Ovary (tissue), 9 donors: ENCODE data around the gene EID2. TPM values are rescaled to one million over a fixed set of nuclear protein-coding genes. Genes with fewer than 3 reads are reported as not detected.

Experiments used
- DNase-seq, 5 donors: peaks; one replicate each; pipeline ENCODE4 v3.0.0-alpha.2; 2019 to 2020
- H3K27ac ChIP-seq, 2 donors: fragments of 200-600 bp; one replicate each; pipeline versions ENCODE4 v1.5.1 to v1.8.0; 2019 to 2022
- H3K27me3 ChIP-seq: fragments of 200-600 bp; one replicate; pipeline ENCODE4 v1.8.0; 2022
- H3K36me3 ChIP-seq: fragments of 200-600 bp; sonication (generic); one replicate; pipeline ENCODE4 v1.5.1; 2019
- H3K4me1 ChIP-seq: one replicate; pipeline ENCODE4 v1.8.1; 2013; ENCODE audit warnings: mild to moderate bottlenecking, moderate library complexity; ENCODE audit not compliant: insufficient read depth
- H3K4me3 ChIP-seq: fragments of 200-600 bp; sonication (generic); one replicate; pipeline ENCODE4 v1.5.1; 2017
- H3K9me3 ChIP-seq, 2 donors: fragments of 200-600 bp in 1 of 2; sonication (generic) in 1 of 2; one replicate each; pipeline versions ENCODE4 v1.5.1 to v1.8.1; 2013 to 2019; ENCODE audit warnings: mild to moderate bottlenecking in 1 of 2, moderate library complexity in 1 of 2
- EP300 ChIP-seq: sonication (generic); formaldehyde crosslinking; IDR thresholded peaks from one replicate; pipeline ENCODE4 v1.6.1; 2017; ENCODE audit warnings: antibody characterized with exemption
- POLR2A ChIP-seq: fragments of 450-650 bp; IDR thresholded peaks from one replicate; pipeline ENCODE4 v1.6.1; 2017; ENCODE audit warnings: antibody characterized with exemption, mild to moderate bottlenecking, moderate library complexity
- WGBS, 3 donors: extraction: QIAGEN DNeasy Blood & Tissue Kit in 1 of 3; methylation state at CpG; one replicate each; pipeline versions ENCODE4 v1.1.5 to v1.1.7; 2013 to 2017; 5-methylcytosine and 5-hydroxymethylcytosine counted together
- intact Hi-C, 4 donors: fragments of 100-400 bp; cut with DNase I; formaldehyde crosslinking; loops; one replicate each; pipeline versions ENCODE4 v1.11.0 to v1.15.1; 2022 to 2023
- polyA plus RNA-seq, 2 donors: library from polyadenylated mRNA; stranded (reverse); fragments of 200-250 nt in 1 of 2; fragments of 350-450 nt in 1 of 2; fragmentation: Illumina TruSeq in 1 of 2; extraction: RNeasy Lipid Tissue Mini Kit (QIAGEN cat#74804) in 1 of 2; gene quantifications; one replicate each; pipeline ENCODE4 v1.2.3, GENCODE V29; 2013 to 2014
- total RNA-seq, 7 donors: library from RNA; depleted of rRNA in 2 of 7; stranded (reverse); fragments of >200 nt in 2 of 7; fragmentation: NEBNext Ultra II Directional in 3 of 7; extraction: Animal tissue kit (Norgen Biotek cat#: 25700) in 3 of 7; gene quantifications; one replicate each; pipeline versions ENCODE4 v1.1.0 to v1.2.4, GENCODE V29; 2016 to 2023
- TF ChIP-seq, protein P1 (sequence below), 3 donors: fragments of 450-650 bp in 2 of 3; fragments of 200-600 bp in 1 of 3; IDR thresholded peaks; one replicate each; pipeline versions ENCODE4 v1.5.1 to v1.8.0; 2016 to 2022; ENCODE audit warnings: antibody characterized with exemption in 3 of 3, mild to moderate bottlenecking in 1 of 3
- donor health status: DM: no; HTN: no; CAD: no; lungs with moderate emphysema.
- donor health status: DM: no; HTN: no; CAD: no.
- donor health status: Bipolar disorder and iron deficiency.
- donor health status: DM: yes; HTN: yes; CAD: no.
- donor health status: DM: no; HTN: no; CAD: no.
- donor health status: DM: yes; HTN: yes; CAD: no.

EID2 gene
- total and polyA plus RNA-seq, 9 donors, result 6.9 to 17.0 (median 13.1) TPM

GRCh38 chr19:39508629-39509028 is 31.3 kb downstream of the EID2 start:
- 89 to 92% (median 90%) methylated on average over 9 of the region's 9 CpGs for WGBS, 3 donors
- TF ChIP-seq EP300, result no peak
- TF ChIP-seq, protein P1, sequence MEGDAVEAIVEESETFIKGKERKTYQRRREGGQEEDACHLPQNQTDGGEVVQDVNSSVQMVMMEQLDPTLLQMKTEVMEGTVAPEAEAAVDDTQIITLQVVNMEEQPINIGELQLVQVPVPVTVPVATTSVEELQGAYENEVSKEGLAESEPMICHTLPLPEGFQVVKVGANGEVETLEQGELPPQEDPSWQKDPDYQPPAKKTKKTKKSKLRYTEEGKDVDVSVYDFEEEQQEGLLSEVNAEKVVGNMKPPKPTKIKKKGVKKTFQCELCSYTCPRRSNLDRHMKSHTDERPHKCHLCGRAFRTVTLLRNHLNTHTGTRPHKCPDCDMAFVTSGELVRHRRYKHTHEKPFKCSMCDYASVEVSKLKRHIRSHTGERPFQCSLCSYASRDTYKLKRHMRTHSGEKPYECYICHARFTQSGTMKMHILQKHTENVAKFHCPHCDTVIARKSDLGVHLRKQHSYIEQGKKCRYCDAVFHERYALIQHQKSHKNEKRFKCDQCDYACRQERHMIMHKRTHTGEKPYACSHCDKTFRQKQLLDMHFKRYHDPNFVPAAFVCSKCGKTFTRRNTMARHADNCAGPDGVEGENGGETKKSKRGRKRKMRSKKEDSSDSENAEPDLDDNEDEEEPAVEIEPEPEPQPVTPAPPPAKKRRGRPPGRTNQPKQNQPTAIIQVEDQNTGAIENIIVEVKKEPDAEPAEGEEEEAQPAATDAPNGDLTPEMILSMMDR (IDR thresholded peaks at IDR 0.05), result no peak
- TF ChIP-seq POLR2A, result no peak
- intact Hi-C loops, result no loop called here

GRCh38 chr19:39507715-39508364 is 32.1 kb downstream of the EID2 start:
- H3K36me3 ChIP-seq, result no peaks in the 10 kb centered on the region
- no peaks in the 10 kb centered on the region for H3K27me3 ChIP-seq
- intact Hi-C loops, result no loop called here
- no peak overlapping the region for H3K27ac ChIP-seq
- 30 to 35% (median 33%) methylated on average over 24 of the region's 24 CpGs for WGBS, 3 donors
- DNase-seq, result no peak
- no peak overlapping the region for H3K4me3 ChIP-seq
- H3K9me3 ChIP-seq, result no peaks in the 10 kb centered on the region
- H3K4me1 ChIP-seq, result peaks cover 9% of the 10 kb centered on the region
- no peak for TF ChIP-seq EP300
- no peak for TF ChIP-seq POLR2A

More at GRCh38 chr19:39508629-39509028, 31.3 kb downstream of the EID2 start:
- Histone ChIP-seq H3K36me3 (no peaks in the 10 kb centered on the region), H3K4me1 (peaks cover 9% of the 10 kb centered on the region), H3K4me3 (no peak overlapping the region), H3K9me3 (no peaks in the 10 kb centered on the region), H3K27ac (no peak overlapping the region), H3K27me3 (no peaks in the 10 kb centered on the region)
- DNase-seq, result no peak

GRCh38 chr19:39506944-39507714 is 32.8 kb downstream of the EID2 start:
- Histone ChIP-seq H3K9me3 (no peaks in the 10 kb centered on the region), H3K27ac (no peak overlapping the region), H3K36me3 (no peaks in the 10 kb centered on the region), H3K4me3 (peak overlapping the region; percentile 22), H3K27me3 (no peaks in the 10 kb centered on the region), H3K4me1 (peaks cover 9% of the 10 kb centered on the region)
- 1 to 4% (median 2%) methylated on average over 77 to 96 of the region's 96 CpGs for WGBS, 3 donors
- TF ChIP-seq POLR2A (no peak), EP300 (no peak)
- TF ChIP-seq, protein P1 (IDR thresholded peaks at IDR 0.05), result no peak
- DNase-seq, result peak in 2 of 5 donors; percentile 59 to 65
- intact Hi-C loops, result no loop called here

DNA sequence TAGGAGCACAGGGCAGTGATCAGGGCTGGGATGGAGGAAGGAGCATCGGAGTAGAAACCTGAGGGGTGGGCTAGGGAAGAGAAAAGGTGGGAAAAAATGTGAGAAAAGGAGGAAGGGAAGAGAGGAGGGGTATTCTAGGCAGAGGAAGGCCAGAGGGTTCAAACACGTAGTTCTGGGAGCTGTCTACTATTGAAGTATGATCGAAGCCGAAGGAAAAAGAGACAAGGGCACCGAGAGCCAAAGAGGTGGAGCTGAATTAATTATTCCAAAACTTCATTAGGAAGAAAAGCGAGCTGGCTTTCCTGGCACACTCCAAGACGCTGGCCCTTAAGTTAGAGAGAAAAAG is 33.4 kb downstream of the EID2 start:
- Histone ChIP-seq H3K4me3 (no peak overlapping the region), H3K27ac (no peak overlapping the region), H3K9me3 (no peaks in the 10 kb centered on the region), H3K27me3 (no peaks in the 10 kb centered on the region), H3K36me3 (no peaks in the 10 kb centered on the region), H3K4me1 (peaks cover 9% of the 10 kb centered on the region)
- DNase-seq, result no peak
- WGBS, 3 donors, result 43 to 53% (median 50%) methylated on average over 7 of the region's 7 CpGs
- intact Hi-C loops, result no loop called here
- TF ChIP-seq, protein P1 (IDR thresholded peaks at IDR 0.05), result no peak
- no peak for TF ChIP-seq POLR2A
- TF ChIP-seq EP300, result no peak
